ENCODE measurements around the gene SERTAD1. TPM values are rescaled to one million over a fixed set of nuclear protein-coding genes. Genes with fewer than 3 reads are reported as not detected.
"Not testable (repeated sequence)": the region's sequence is repeated elsewhere in the genome, so short reads cannot be mapped to it uniquely, and the experiment has no call there.

SERTAD1 gene
- total RNA-seq: 10 to 100 TPM; 24.2 to 33.9 (median 33.7) TPM

GRCh38 chr19:40425450-40426287, at the start of gene SERTAD1:
Gene SERTAD1, minus strand, starts transcription at chr19:40425992. Its CDS starts 2,446 bp downstream, at chr19:40423546.
- H3K4me3 Mint-ChIP-seq: peak within 1 kb of the TSS; percentile 93
- no peaks in the 10 kb centered on the region for H3K9me3 Mint-ChIP-seq
- H3K4me1 Mint-ChIP-seq (ENCODE audit: low read depth): peaks cover 24% of the 10 kb centered on the region
- peak; percentile 87 to 91 for ATAC-seq
- H3K36me3 Mint-ChIP-seq (ENCODE audit: insufficient read depth): peaks cover 6% of the 10 kb centered on the region
- H3K27me3 Mint-ChIP-seq (ENCODE audit: low read depth): no peaks in the 10 kb centered on the region
- DNase-seq: peak; percentile 100

GRCh38 chr19:40474737-40475136, 48.9 kb upstream of the SERTAD1 start:
- Mint-ChIP-seq H3K27me3 (ENCODE audit: low read depth) (peaks cover 2% of the 10 kb centered on the region), H3K9me3 (no peaks in the 10 kb centered on the region), H3K36me3 (ENCODE audit: insufficient read depth) (no peaks in the 10 kb centered on the region), H3K4me1 (ENCODE audit: low read depth) (no peaks in the 10 kb centered on the region), H3K4me3 (no peak overlapping the region)
- ATAC-seq: no peak
- no peak for DNase-seq

- DNase-seq: no peak
- Mint-ChIP-seq H3K4me3 (no peak overlapping the region), H3K4me1 (ENCODE audit: low read depth) (no peaks in the 10 kb centered on the region), H3K36me3 (ENCODE audit: insufficient read depth) (no peaks in the 10 kb centered on the region), H3K27me3 (ENCODE audit: low read depth) (peaks cover 7% of the 10 kb centered on the region), H3K9me3 (no peaks in the 10 kb centered on the region)
- ATAC-seq: no peak
Observed at GRCh38 chr19:40472516-40472915, 46.7 kb upstream of the SERTAD1 start.

- Mint-ChIP-seq H3K4me1 (ENCODE audit: low read depth) (peaks cover 7% of the 10 kb centered on the region), H3K36me3 (ENCODE audit: insufficient read depth) (peaks cover 4% of the 10 kb centered on the region), H3K4me3 (no peak overlapping the region), H3K27me3 (ENCODE audit: low read depth) (peaks cover 14% of the 10 kb centered on the region), H3K9me3 (no peaks in the 10 kb centered on the region)
- ATAC-seq (no peak), DNase-seq (no peak)
Observed at GRCh38 chr19:40471111-40471510, 45.3 kb upstream of the SERTAD1 start.

GRCh38 chr19:40469011-40469410, 43.2 kb upstream of the SERTAD1 start:
- H3K4me3 Mint-ChIP-seq: no peak overlapping the region

GRCh38 chr19:40466985-40467734, 41.4 kb upstream of the SERTAD1 start, which contains the start of gene SPTBN4:
Gene SPTBN4, plus strand, starts transcription at chr19:40467001. Its CDS starts 5,621 bp downstream, at chr19:40472622.
- H3K4me1 Mint-ChIP-seq (ENCODE audit: low read depth): peaks cover 25% of the 10 kb centered on the region
- no peaks in the 10 kb centered on the region for H3K9me3 Mint-ChIP-seq
- DNase-seq: no peak
- H3K36me3 Mint-ChIP-seq (ENCODE audit: insufficient read depth): peaks cover 4% of the 10 kb centered on the region
- H3K4me3 Mint-ChIP-seq: peak within 1 kb of the TSS; percentile 88
- H3K27me3 Mint-ChIP-seq (ENCODE audit: low read depth): peaks cover 14% of the 10 kb centered on the region
- ATAC-seq: no peak

More at GRCh38 chr19:40469011-40469410, 43.2 kb upstream of the SERTAD1 start:
- Mint-ChIP-seq H3K27me3 (ENCODE audit: low read depth) (peaks cover 14% of the 10 kb centered on the region), H3K9me3 (no peaks in the 10 kb centered on the region), H3K36me3 (ENCODE audit: insufficient read depth) (peaks cover 4% of the 10 kb centered on the region), H3K4me1 (ENCODE audit: low read depth) (peaks cover 23% of the 10 kb centered on the region)
- DNase-seq (no peak), ATAC-seq (no peak)

GRCh38 chr19:40466219-40466984, 40.6 kb upstream of the SERTAD1 start:
- Mint-ChIP-seq H3K27me3 (ENCODE audit: low read depth) (peaks cover 14% of the 10 kb centered on the region), H3K9me3 (no peaks in the 10 kb centered on the region), H3K36me3 (ENCODE audit: insufficient read depth) (peaks cover 4% of the 10 kb centered on the region), H3K4me1 (ENCODE audit: low read depth) (peaks cover 25% of the 10 kb centered on the region), H3K4me3 (peak overlapping the region; percentile 88)
- ATAC-seq (peak; percentile 79 to 80), DNase-seq (peak; percentile 72)

GRCh38 chr19:40465557-40466218, 39.9 kb upstream of the SERTAD1 start, which contains the start of gene BLVRB:
Gene BLVRB, minus strand, starts transcription at chr19:40465745. Its CDS starts 57 bp downstream, at chr19:40465688.
- H3K4me1 Mint-ChIP-seq (ENCODE audit: low read depth): peaks cover 25% of the 10 kb centered on the region
- DNase-seq (peak; percentile 100), ATAC-seq (peak; percentile 82 to 83)
- H3K36me3 Mint-ChIP-seq (ENCODE audit: insufficient read depth): peaks cover 4% of the 10 kb centered on the region
- peak within 1 kb of the TSS; percentile 88 for H3K4me3 Mint-ChIP-seq
- no peaks in the 10 kb centered on the region for H3K9me3 Mint-ChIP-seq
- peaks cover 14% of the 10 kb centered on the region for H3K27me3 Mint-ChIP-seq (ENCODE audit: low read depth)

- ATAC-seq: no peak
- peaks cover 14% of the 10 kb centered on the region for H3K27me3 Mint-ChIP-seq (ENCODE audit: low read depth)
Observed at GRCh38 chr19:40465025-40465556, 39.3 kb upstream of the SERTAD1 start.

GRCh38 chr19:40464059-40465024, 38.5 kb upstream of the SERTAD1 start:
- Mint-ChIP-seq H3K36me3 (ENCODE audit: insufficient read depth) (peaks cover 4% of the 10 kb centered on the region), H3K4me1 (ENCODE audit: low read depth) (peaks cover 25% of the 10 kb centered on the region), H3K27me3 (ENCODE audit: low read depth) (peaks cover 14% of the 10 kb centered on the region), H3K9me3 (no peaks in the 10 kb centered on the region), H3K4me3 (peak overlapping the region; percentile 88)
- ATAC-seq (no peak), DNase-seq (peak; percentile 78)

More at GRCh38 chr19:40465025-40465556, 39.3 kb upstream of the SERTAD1 start:
- DNase-seq: no peak
- Mint-ChIP-seq H3K4me1 (ENCODE audit: low read depth) (peaks cover 25% of the 10 kb centered on the region), H3K9me3 (no peaks in the 10 kb centered on the region), H3K36me3 (ENCODE audit: insufficient read depth) (peaks cover 4% of the 10 kb centered on the region), H3K4me3 (peak overlapping the region; percentile 88)

GRCh38 chr19:40463587-40464037, 37.8 kb upstream of the SERTAD1 start:
- not testable (repeated sequence) for H3K36me3 Mint-ChIP-seq (ENCODE audit: insufficient read depth); DNase-seq; H3K4me3 Mint-ChIP-seq; H3K9me3 Mint-ChIP-seq; ATAC-seq
- H3K4me1 Mint-ChIP-seq (ENCODE audit: low read depth): peaks cover 25% of the 10 kb centered on the region
- H3K27me3 Mint-ChIP-seq (ENCODE audit: low read depth): peaks cover 14% of the 10 kb centered on the region

- Mint-ChIP-seq H3K27me3 (ENCODE audit: low read depth) (peaks cover 6% of the 10 kb centered on the region), H3K9me3 (no peaks in the 10 kb centered on the region), H3K4me3 (no peak overlapping the region), H3K4me1 (ENCODE audit: low read depth) (peaks cover 24% of the 10 kb centered on the region), H3K36me3 (ENCODE audit: insufficient read depth) (peaks cover 4% of the 10 kb centered on the region)
- ATAC-seq: no peak
- no peak for DNase-seq
Observed at GRCh38 chr19:40461669-40462221, 36.0 kb upstream of the SERTAD1 start.
